Measurements from ENCODE around the gene BCL2.

Gene BCL2

GRCh38 chr18:63113899-63114565 is 205.5 kb downstream of the BCL2 start:
- H3K4me3 ChIP-seq (ENCODE audit: insufficient read depth, low read depth, low read length), result no peak overlapping the region
- H3K9me3 ChIP-seq (ENCODE audit: control insufficient read depth, low read length), result no peaks in the 10 kb centered on the region
- H3K27me3 ChIP-seq (ENCODE audit: control insufficient read depth, insufficient read depth, low read length, poor library complexity, severe bottlenecking), result no peaks in the 10 kb centered on the region
- no peak overlapping the region for H3K27ac ChIP-seq (ENCODE audit: insufficient read depth, low read depth, low read length, poor library complexity, severe bottlenecking)
- 89 to 93% methylated on average over 5 of the region's 5 CpGs for WGBS, 2 experiments
- no peaks in the 10 kb centered on the region for H3K4me1 ChIP-seq (ENCODE audit: control insufficient read depth, insufficient read depth, low read length)
- H3K36me3 ChIP-seq (ENCODE audit: control insufficient read depth, insufficient read depth, low read length), result no peaks in the 10 kb centered on the region

DNA sequence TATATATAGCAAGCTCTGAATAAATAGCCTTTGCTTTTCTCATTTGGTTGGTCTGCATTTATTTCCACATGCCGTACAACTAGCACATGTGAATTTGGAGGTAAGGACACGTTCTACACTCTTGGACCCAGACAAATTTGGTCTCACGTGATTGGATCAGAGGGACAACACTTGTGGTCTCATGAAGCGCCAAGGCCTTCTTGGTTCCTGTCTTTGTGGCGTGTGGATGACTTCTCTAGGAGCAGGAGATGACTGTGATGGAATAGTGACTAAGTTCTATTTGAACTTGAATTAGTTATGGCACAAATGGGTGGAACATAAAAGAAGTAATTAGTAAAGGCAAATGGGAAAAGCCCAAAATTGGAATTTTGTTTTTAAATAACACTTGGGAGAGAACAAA is 206.9 kb downstream of the BCL2 start:
- no peak overlapping the region for H3K27ac ChIP-seq (ENCODE audit: insufficient read depth, low read depth, low read length, poor library complexity, severe bottlenecking)
- no peaks in the 10 kb centered on the region for H3K36me3 ChIP-seq (ENCODE audit: control insufficient read depth, insufficient read depth, low read length)
- WGBS, 2 experiments, result 92 to 95% methylated on average over 5 of the region's 5 CpGs
- no peak overlapping the region for H3K4me3 ChIP-seq (ENCODE audit: insufficient read depth, low read depth, low read length)
- no peaks in the 10 kb centered on the region for H3K27me3 ChIP-seq (ENCODE audit: control insufficient read depth, insufficient read depth, low read length, poor library complexity, severe bottlenecking)
- H3K4me1 ChIP-seq (ENCODE audit: control insufficient read depth, insufficient read depth, low read length), result no peaks in the 10 kb centered on the region
- H3K9me3 ChIP-seq (ENCODE audit: control insufficient read depth, low read length), result no peaks in the 10 kb centered on the region

DNA sequence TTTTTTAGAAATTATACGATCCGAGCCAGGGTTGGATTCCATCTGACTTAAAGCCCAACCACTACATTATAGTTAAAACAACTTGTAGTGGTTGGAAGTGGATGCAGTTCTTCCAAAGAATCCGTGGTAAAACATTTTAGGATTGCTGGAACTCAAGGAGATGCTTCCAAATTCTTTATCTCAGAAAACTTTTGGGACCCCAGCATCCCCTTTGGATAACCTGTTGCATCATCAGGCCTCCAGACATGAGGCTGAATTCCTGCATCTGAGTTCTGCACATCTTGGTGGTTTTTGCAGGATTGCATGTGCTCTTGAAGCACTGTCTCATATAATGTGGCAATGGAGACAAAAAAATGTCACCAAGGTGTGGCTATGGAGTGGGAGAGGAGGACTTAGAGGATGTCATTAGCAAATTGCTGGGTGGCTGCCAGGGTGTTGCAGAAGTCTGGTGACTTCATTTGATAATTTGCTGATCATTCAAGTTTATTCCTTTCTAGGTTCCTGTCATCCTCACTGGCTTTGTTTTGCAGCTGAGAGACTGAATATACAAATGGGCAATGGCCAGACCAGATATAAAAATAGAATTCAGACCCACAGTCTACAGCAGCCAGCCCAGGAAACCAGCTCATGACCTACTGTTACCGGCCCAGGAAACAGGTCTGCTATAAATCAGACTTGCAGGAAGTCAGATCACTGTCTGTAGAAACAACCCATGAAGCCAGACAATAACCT is 207.7 kb downstream of the BCL2 start:
- H3K27me3 ChIP-seq (ENCODE audit: control insufficient read depth, insufficient read depth, low read length, poor library complexity, severe bottlenecking), result no peaks in the 10 kb centered on the region
- WGBS, 2 experiments, result 89 to 94% methylated on average over 2 to 4 of the region's 4 CpGs
- no peaks in the 10 kb centered on the region for H3K36me3 ChIP-seq (ENCODE audit: control insufficient read depth, insufficient read depth, low read length)
- H3K27ac ChIP-seq (ENCODE audit: insufficient read depth, low read depth, low read length, poor library complexity, severe bottlenecking), result no peak overlapping the region
- no peaks in the 10 kb centered on the region for H3K9me3 ChIP-seq (ENCODE audit: control insufficient read depth, low read length)
- no peaks in the 10 kb centered on the region for H3K4me1 ChIP-seq (ENCODE audit: control insufficient read depth, insufficient read depth, low read length)
- H3K4me3 ChIP-seq (ENCODE audit: insufficient read depth, low read depth, low read length), result no peak overlapping the region

- H3K27ac ChIP-seq (ENCODE audit: insufficient read depth, low read depth, low read length, poor library complexity, severe bottlenecking), result no peak overlapping the region
- no peaks in the 10 kb centered on the region for H3K4me1 ChIP-seq (ENCODE audit: control insufficient read depth, insufficient read depth, low read length)
- no peaks in the 10 kb centered on the region for H3K27me3 ChIP-seq (ENCODE audit: control insufficient read depth, insufficient read depth, low read length, poor library complexity, severe bottlenecking)
- H3K4me3 ChIP-seq (ENCODE audit: insufficient read depth, low read depth, low read length), result no peak overlapping the region
- WGBS, 2 experiments, result 86 to 87% methylated on average over 4 of the region's 4 CpGs
- H3K9me3 ChIP-seq (ENCODE audit: control insufficient read depth, low read length), result no peaks in the 10 kb centered on the region
- no peaks in the 10 kb centered on the region for H3K36me3 ChIP-seq (ENCODE audit: control insufficient read depth, insufficient read depth, low read length)
Observed at GRCh38 chr18:63109802-63110201, 209.8 kb downstream of the BCL2 start.

- no peaks in the 10 kb centered on the region for H3K4me1 ChIP-seq (ENCODE audit: control insufficient read depth, insufficient read depth, low read length)
- no peaks in the 10 kb centered on the region for H3K36me3 ChIP-seq (ENCODE audit: control insufficient read depth, insufficient read depth, low read length)
- H3K9me3 ChIP-seq (ENCODE audit: control insufficient read depth, low read length), result no peaks in the 10 kb centered on the region
- no peaks in the 10 kb centered on the region for H3K27me3 ChIP-seq (ENCODE audit: control insufficient read depth, insufficient read depth, low read length, poor library complexity, severe bottlenecking)
- 87 to 92% methylated on average over 5 of the region's 5 CpGs for WGBS, 2 experiments
- H3K27ac ChIP-seq (ENCODE audit: insufficient read depth, low read depth, low read length, poor library complexity, severe bottlenecking), result no peak overlapping the region
- no peak overlapping the region for H3K4me3 ChIP-seq (ENCODE audit: insufficient read depth, low read depth, low read length)
Observed at GRCh38 chr18:63109022-63109421, 210.5 kb downstream of the BCL2 start.

DNA sequence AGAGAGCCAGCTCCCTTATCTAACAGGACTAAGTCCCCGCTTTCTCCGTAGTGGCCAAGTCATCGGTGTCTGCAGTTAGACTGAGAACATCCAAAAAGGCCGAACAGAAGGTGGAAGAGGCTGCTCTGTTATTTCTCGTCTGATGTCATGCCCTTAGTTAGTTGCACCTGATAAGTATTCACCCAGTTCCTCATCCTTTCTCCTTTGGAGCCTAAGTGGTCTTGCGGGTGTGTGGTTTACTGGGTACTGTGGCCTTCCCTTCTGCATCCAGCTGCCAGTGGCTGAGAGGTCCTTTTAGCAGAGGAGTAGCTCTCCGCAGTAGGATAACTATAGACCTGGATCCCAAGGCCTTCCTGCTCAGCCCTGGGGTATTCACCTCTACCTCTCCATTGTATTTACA is 211.6 kb downstream of the BCL2 start:
- Histone ChIP-seq H3K9me3 (ENCODE audit: control insufficient read depth, low read length) (no peaks in the 10 kb centered on the region), H3K27me3 (ENCODE audit: control insufficient read depth, insufficient read depth, low read length, poor library complexity, severe bottlenecking) (no peaks in the 10 kb centered on the region), H3K27ac (ENCODE audit: insufficient read depth, low read depth, low read length, poor library complexity, severe bottlenecking) (no peak overlapping the region), H3K4me1 (ENCODE audit: control insufficient read depth, insufficient read depth, low read length) (no peaks in the 10 kb centered on the region), H3K36me3 (ENCODE audit: control insufficient read depth, insufficient read depth, low read length) (no peaks in the 10 kb centered on the region), H3K4me3 (ENCODE audit: insufficient read depth, low read depth, low read length) (no peak overlapping the region)
- WGBS, 2 experiments, result 94% methylated on average over 7 of the region's 7 CpGs

- no peak overlapping the region for H3K4me3 ChIP-seq (ENCODE audit: insufficient read depth, low read depth, low read length)
- WGBS, 2 experiments, result 70 to 79% methylated on average over 5 of the region's 6 CpGs
- no peaks in the 10 kb centered on the region for H3K27me3 ChIP-seq (ENCODE audit: control insufficient read depth, insufficient read depth, low read length, poor library complexity, severe bottlenecking)
Observed at GRCh38 chr18:63107171-63107845, 212.3 kb downstream of the BCL2 start.

GRCh38 chr18:63106727-63107126 is 212.8 kb downstream of the BCL2 start:
- Histone ChIP-seq H3K9me3 (ENCODE audit: control insufficient read depth, low read length) (no peaks in the 10 kb centered on the region), H3K4me1 (ENCODE audit: control insufficient read depth, insufficient read depth, low read length) (no peaks in the 10 kb centered on the region), H3K27me3 (ENCODE audit: control insufficient read depth, insufficient read depth, low read length, poor library complexity, severe bottlenecking) (no peaks in the 10 kb centered on the region), H3K27ac (ENCODE audit: insufficient read depth, low read depth, low read length, poor library complexity, severe bottlenecking) (no peak overlapping the region), H3K4me3 (ENCODE audit: insufficient read depth, low read depth, low read length) (no peak overlapping the region), H3K36me3 (ENCODE audit: control insufficient read depth, insufficient read depth, low read length) (no peaks in the 10 kb centered on the region)
- 95 to 98% methylated on average over 3 of the region's 3 CpGs for WGBS, 2 experiments

More at GRCh38 chr18:63107171-63107845, 212.3 kb downstream of the BCL2 start:
- Histone ChIP-seq H3K9me3 (ENCODE audit: control insufficient read depth, low read length) (no peaks in the 10 kb centered on the region), H3K4me1 (ENCODE audit: control insufficient read depth, insufficient read depth, low read length) (no peaks in the 10 kb centered on the region), H3K36me3 (ENCODE audit: control insufficient read depth, insufficient read depth, low read length) (no peaks in the 10 kb centered on the region), H3K27ac (ENCODE audit: insufficient read depth, low read depth, low read length, poor library complexity, severe bottlenecking) (no peak overlapping the region)

- Histone ChIP-seq H3K4me1 (ENCODE audit: control insufficient read depth, insufficient read depth, low read length) (no peaks in the 10 kb centered on the region), H3K9me3 (ENCODE audit: control insufficient read depth, low read length) (no peaks in the 10 kb centered on the region), H3K27me3 (ENCODE audit: control insufficient read depth, insufficient read depth, low read length, poor library complexity, severe bottlenecking) (no peaks in the 10 kb centered on the region), H3K36me3 (ENCODE audit: control insufficient read depth, insufficient read depth, low read length) (no peaks in the 10 kb centered on the region), H3K4me3 (ENCODE audit: insufficient read depth, low read depth, low read length) (no peak overlapping the region), H3K27ac (ENCODE audit: insufficient read depth, low read depth, low read length, poor library complexity, severe bottlenecking) (no peak overlapping the region)
- 93 to 97% methylated on average over 14 of the region's 14 CpGs for WGBS, 2 experiments
Observed at GRCh38 chr18:63105636-63106316, 213.8 kb downstream of the BCL2 start.

DNA sequence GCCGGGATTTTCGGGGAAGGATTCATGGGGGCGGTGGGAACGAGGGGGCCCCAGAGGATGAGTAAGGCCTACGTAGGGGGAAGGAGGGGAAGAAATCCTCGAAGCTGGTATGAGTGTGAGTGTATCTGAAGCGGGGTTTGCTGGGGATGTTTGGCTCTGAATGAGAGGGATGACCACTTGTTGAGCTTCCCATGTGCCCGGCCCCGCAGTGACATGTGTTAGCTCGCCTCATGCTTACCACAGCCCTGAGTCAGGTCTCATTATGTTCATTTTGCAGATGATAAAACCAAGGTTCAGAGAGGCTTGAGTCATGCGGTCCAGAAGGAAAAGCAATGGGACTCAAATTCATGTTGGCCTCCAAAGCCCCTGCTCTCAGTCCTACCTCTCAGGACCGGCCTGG is 214.7 kb downstream of the BCL2 start:
- H3K27me3 ChIP-seq (ENCODE audit: control insufficient read depth, insufficient read depth, low read length, poor library complexity, severe bottlenecking), result no peaks in the 10 kb centered on the region
- no peak overlapping the region for H3K4me3 ChIP-seq (ENCODE audit: insufficient read depth, low read depth, low read length)
- no peaks in the 10 kb centered on the region for H3K4me1 ChIP-seq (ENCODE audit: control insufficient read depth, insufficient read depth, low read length)
- H3K27ac ChIP-seq (ENCODE audit: insufficient read depth, low read depth, low read length, poor library complexity, severe bottlenecking), result no peak overlapping the region
- no peaks in the 10 kb centered on the region for H3K9me3 ChIP-seq (ENCODE audit: control insufficient read depth, low read length)
- WGBS, 2 experiments, result 96 to 97% methylated on average over 12 of the region's 12 CpGs
- no peaks in the 10 kb centered on the region for H3K36me3 ChIP-seq (ENCODE audit: control insufficient read depth, insufficient read depth, low read length)
